ENCODE data around the gene PLA2G4D. TPM values are rescaled to one million over a fixed set of nuclear protein-coding genes. Genes with fewer than 3 reads are reported as not detected.

The PLA2G4D gene
- total RNA-seq, 1 experiment from 2014 or later: 0.24 TPM

GRCh38 chr15:42038401-42038800 is 56.0 kb downstream of the PLA2G4D start:
- CTCF ChIA-PET: interaction anchor here (3.2 kb wide), 1 partner anchor 49 kb away, joined by 18 read pairs; no protein-coding TSS in a partner anchor

GRCh38 chr15:42037656-42038055 is 56.7 kb downstream of the PLA2G4D start:
- peaks cover 12% of the 10 kb centered on the region for H3K9me3 Mint-ChIP-seq
- no peaks in the 10 kb centered on the region for H3K36me3 Mint-ChIP-seq
- peaks cover 21% of the 10 kb centered on the region for H3K4me1 Mint-ChIP-seq
- H3K27me3 Mint-ChIP-seq (ENCODE audit: low read depth): no peaks in the 10 kb centered on the region; the same call in 1 of the 2 replicates
- ChIA-PET POLR2A (no interaction called here), CTCF (interaction anchor here (1.3 to 3.2 kb wide), 3 partner anchors 47 to 100 kb away, joined by 3 to 18 read pairs (median 8); no protein-coding TSS in a partner anchor)
- no peak overlapping the region; the same call in 1 of the 2 replicates for H3K27ac Mint-ChIP-seq
- DNase-seq (ENCODE audit: low spot score) (no peak), ATAC-seq (no peak)
- no peak overlapping the region for H3K4me3 Mint-ChIP-seq
- TF ChIP-seq TP53 (CRISPR knock-in tag; IDR thresholded peaks at IDR 0.05): no peak
- no peak for TF ChIP-seq SMAD4 (CRISPR knock-in tag; IDR thresholded peaks at IDR 0.05)
- TF ChIP-seq CREM (CRISPR knock-in tag; IDR thresholded peaks at IDR 0.05): no peak
- TF ChIP-seq MXD4 (CRISPR knock-in tag; IDR thresholded peaks at IDR 0.05; ENCODE audit: borderline replicate concordance): no peak
- TF ChIP-seq ERG (CRISPR knock-in tag; IDR thresholded peaks at IDR 0.05): no peak
- no peak for TF ChIP-seq MYBL2 (CRISPR knock-in tag; IDR thresholded peaks at IDR 0.05)
- TF ChIP-seq GRHL2 (CRISPR knock-in tag; IDR thresholded peaks at IDR 0.05; ENCODE audit: insufficient replicate concordance, severe bottlenecking): no peak
- TF ChIP-seq PREB (CRISPR knock-in tag; IDR thresholded peaks at IDR 0.05; ENCODE audit: borderline replicate concordance): no peak
- TF ChIP-seq ATF2 (CRISPR knock-in tag; IDR thresholded peaks at IDR 0.05; ENCODE audit: borderline replicate concordance, low read depth): no peak
- TF ChIP-seq NFATC4 (CRISPR knock-in tag; IDR thresholded peaks at IDR 0.05): no peak
- TF ChIP-seq ZNF396 (CRISPR knock-in tag; IDR thresholded peaks at IDR 0.05; ENCODE audit: borderline replicate concordance): no peak
- no peak for TF ChIP-seq CTCF (IDR thresholded peaks at IDR 0.05)

More at GRCh38 chr15:42038401-42038800, 56.0 kb downstream of the PLA2G4D start:
- POLR2A ChIA-PET: no interaction called here
- Mint-ChIP-seq H3K4me3 (no peak overlapping the region), H3K27me3 (ENCODE audit: low read depth) (no peaks in the 10 kb centered on the region; the same call in 1 of the 2 replicates), H3K4me1 (peaks cover 21% of the 10 kb centered on the region), H3K9me3 (peaks cover 12% of the 10 kb centered on the region), H3K27ac (no peak overlapping the region), H3K36me3 (no peaks in the 10 kb centered on the region)
- ATAC-seq (no peak), DNase-seq (ENCODE audit: low spot score) (no peak)
- TF ChIP-seq ZBTB43 (CRISPR knock-in tag; IDR thresholded peaks at IDR 0.05) (no peak), AFF4 (CRISPR knock-in tag; IDR thresholded peaks at IDR 0.05; ENCODE audit: borderline replicate concordance) (no peak), ZNF138 (CRISPR knock-in tag; conservative IDR thresholded peaks at IDR 0.05) (no peak), JAZF1 (CRISPR knock-in tag; IDR thresholded peaks at IDR 0.05) (no peak), SMAD4 (CRISPR knock-in tag; IDR thresholded peaks at IDR 0.05) (no peak), GRHL2 (CRISPR knock-in tag; IDR thresholded peaks at IDR 0.05; ENCODE audit: insufficient replicate concordance, severe bottlenecking) (no peak), NFYB (CRISPR knock-in tag; conservative IDR thresholded peaks at IDR 0.05; ENCODE audit: low read depth) (no peak), JUN (CRISPR knock-in tag; IDR thresholded peaks at IDR 0.05) (no peak), GTF2I (CRISPR knock-in tag; conservative IDR thresholded peaks at IDR 0.05) (no peak), ZNF671 (CRISPR knock-in tag; IDR thresholded peaks at IDR 0.05) (no peak), ETV6 (CRISPR knock-in tag; IDR thresholded peaks at IDR 0.05) (no peak), NR3C1 (CRISPR knock-in tag; conservative IDR thresholded peaks at IDR 0.05; ENCODE audit: low read depth) (no peak), FOXP1 (CRISPR knock-in tag; IDR thresholded peaks at IDR 0.05; ENCODE audit: borderline replicate concordance) (no peak), ELF4 (CRISPR knock-in tag; IDR thresholded peaks at IDR 0.05; ENCODE audit: low read depth) (no peak), KAT7 (CRISPR knock-in tag; IDR thresholded peaks at IDR 0.05; ENCODE audit: borderline replicate concordance) (no peak)
